ENCODE data around the gene YES1. TPM values are rescaled to one million over a fixed set of nuclear protein-coding genes. Genes with fewer than 3 reads are reported as not detected.

The YES1 gene
- total RNA-seq, 1 donor from 2014 or later: 209 TPM

DNA sequence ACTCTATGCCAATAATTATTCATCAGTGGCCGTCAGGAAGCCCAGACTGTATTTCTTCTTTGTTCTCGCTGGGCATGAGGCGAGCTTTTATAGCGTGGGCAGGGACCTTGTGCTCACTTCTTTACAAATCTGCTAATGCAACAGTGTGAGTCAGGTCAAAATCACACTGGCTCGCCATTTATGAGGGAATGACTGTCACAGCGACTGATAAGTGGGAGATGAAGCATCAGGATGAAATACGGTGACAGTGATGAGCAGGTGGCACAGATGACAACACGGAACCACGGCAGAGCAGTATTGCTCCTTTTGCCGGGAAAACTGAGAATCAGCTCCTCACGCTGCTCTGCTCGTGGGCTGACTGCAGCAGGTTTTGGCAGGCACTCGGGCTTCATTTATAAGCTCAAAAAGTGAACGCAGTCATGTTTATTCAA lies 134.1 kb downstream of the YES1 start:
- Histone ChIP-seq H3K27me3 (peaks cover 3% of the 10 kb centered on the region), H3K9me3 (ENCODE audit: low read depth) (no peaks in the 10 kb centered on the region), H3K4me1 (no peaks in the 10 kb centered on the region), H3K9ac (no peak overlapping the region), H3K36me3 (peaks cover 5% of the 10 kb centered on the region), H3F3A (ENCODE audit: low read depth) (no peaks in the 10 kb centered on the region), H3K4me3 (no peak overlapping the region), H3K79me2 (ENCODE audit: low read depth) (no peaks in the 10 kb centered on the region), H3K27ac (no peak overlapping the region), H2AFZ (replicated peaks) (no peak overlapping the region), H3K4me2 (no peak overlapping the region), H4K20me1 (ENCODE audit: low read depth) (peaks cover 27% of the 10 kb centered on the region)
- TF ChIP-seq EZH2 (IDR thresholded peaks at IDR 0.05) (no peak), EZH2phosphoT487 (IDR thresholded peaks at IDR 0.05) (no peak)
- TF ChIP-seq, protein P1, sequence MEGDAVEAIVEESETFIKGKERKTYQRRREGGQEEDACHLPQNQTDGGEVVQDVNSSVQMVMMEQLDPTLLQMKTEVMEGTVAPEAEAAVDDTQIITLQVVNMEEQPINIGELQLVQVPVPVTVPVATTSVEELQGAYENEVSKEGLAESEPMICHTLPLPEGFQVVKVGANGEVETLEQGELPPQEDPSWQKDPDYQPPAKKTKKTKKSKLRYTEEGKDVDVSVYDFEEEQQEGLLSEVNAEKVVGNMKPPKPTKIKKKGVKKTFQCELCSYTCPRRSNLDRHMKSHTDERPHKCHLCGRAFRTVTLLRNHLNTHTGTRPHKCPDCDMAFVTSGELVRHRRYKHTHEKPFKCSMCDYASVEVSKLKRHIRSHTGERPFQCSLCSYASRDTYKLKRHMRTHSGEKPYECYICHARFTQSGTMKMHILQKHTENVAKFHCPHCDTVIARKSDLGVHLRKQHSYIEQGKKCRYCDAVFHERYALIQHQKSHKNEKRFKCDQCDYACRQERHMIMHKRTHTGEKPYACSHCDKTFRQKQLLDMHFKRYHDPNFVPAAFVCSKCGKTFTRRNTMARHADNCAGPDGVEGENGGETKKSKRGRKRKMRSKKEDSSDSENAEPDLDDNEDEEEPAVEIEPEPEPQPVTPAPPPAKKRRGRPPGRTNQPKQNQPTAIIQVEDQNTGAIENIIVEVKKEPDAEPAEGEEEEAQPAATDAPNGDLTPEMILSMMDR (IDR thresholded peaks at IDR 0.05): no peak
- DNase-seq (ENCODE audit: low spot score): no peak
- no peak overlapping the region for H3K27ac Mint-ChIP-seq
- no peaks in the 10 kb centered on the region for H3K9me3 Mint-ChIP-seq
- H3K4me1 Mint-ChIP-seq: no peaks in the 10 kb centered on the region
- peaks cover 5% of the 10 kb centered on the region for H3K27me3 Mint-ChIP-seq (ENCODE audit: insufficient read depth, low read depth)
- H3K4me3 Mint-ChIP-seq: no peak overlapping the region
- peaks cover 15% of the 10 kb centered on the region for H3K36me3 Mint-ChIP-seq

GRCh38 chr18:677145-677544 lies 134.9 kb downstream of the YES1 start:
- Mint-ChIP-seq H3K36me3 (peaks cover 17% of the 10 kb centered on the region), H3K27ac (no peak overlapping the region), H3K4me1 (no peaks in the 10 kb centered on the region), H3K27me3 (ENCODE audit: insufficient read depth, low read depth) (peaks cover 5% of the 10 kb centered on the region), H3K9me3 (no peaks in the 10 kb centered on the region), H3K4me3 (no peak overlapping the region)
- H3K4me2 ChIP-seq: no peak overlapping the region
- peaks cover 24% of the 10 kb centered on the region for H4K20me1 ChIP-seq (ENCODE audit: low read depth)
- H3K27ac ChIP-seq: no peak overlapping the region
- DNase-seq (ENCODE audit: low spot score): no peak
- H3K79me2 ChIP-seq (ENCODE audit: low read depth): no peaks in the 10 kb centered on the region
- TF ChIP-seq EZH2phosphoT487 (IDR thresholded peaks at IDR 0.05) (no peak), EZH2 (IDR thresholded peaks at IDR 0.05) (no peak)
- TF ChIP-seq, protein P1 (IDR thresholded peaks at IDR 0.05): no peak
- H3K36me3 ChIP-seq: peaks cover 12% of the 10 kb centered on the region
- no peak overlapping the region for H3K9ac ChIP-seq
- H3K27me3 ChIP-seq: no peaks in the 10 kb centered on the region
- no peaks in the 10 kb centered on the region for H3K9me3 ChIP-seq (ENCODE audit: low read depth)
- H3F3A ChIP-seq (ENCODE audit: low read depth): no peaks in the 10 kb centered on the region
- H2AFZ ChIP-seq (replicated peaks): no peak overlapping the region
- H3K4me3 ChIP-seq: no peak overlapping the region
- H3K4me1 ChIP-seq: no peaks in the 10 kb centered on the region

- H3K4me3 Mint-ChIP-seq: no peak overlapping the region
- Histone ChIP-seq H3F3A (ENCODE audit: low read depth) (no peaks in the 10 kb centered on the region), H3K36me3 (peaks cover 15% of the 10 kb centered on the region), H4K20me1 (ENCODE audit: low read depth) (peaks cover 24% of the 10 kb centered on the region), H3K9me3 (ENCODE audit: low read depth) (no peaks in the 10 kb centered on the region), H3K79me2 (ENCODE audit: low read depth) (no peaks in the 10 kb centered on the region), H2AFZ (replicated peaks) (no peak overlapping the region), H3K4me2 (no peak overlapping the region), H3K27me3 (no peaks in the 10 kb centered on the region), H3K4me1 (no peaks in the 10 kb centered on the region), H3K9ac (no peak overlapping the region), H3K4me3 (no peak overlapping the region), H3K27ac (no peak overlapping the region)
- peaks cover 16% of the 10 kb centered on the region for H3K36me3 Mint-ChIP-seq
- TF ChIP-seq, protein P1 (IDR thresholded peaks at IDR 0.05): no peak
- TF ChIP-seq EZH2 (IDR thresholded peaks at IDR 0.05) (no peak), EZH2phosphoT487 (IDR thresholded peaks at IDR 0.05) (no peak)
- no peak for DNase-seq (ENCODE audit: low spot score)
- H3K27me3 Mint-ChIP-seq (ENCODE audit: insufficient read depth, low read depth): peaks cover 3% of the 10 kb centered on the region
- no peak overlapping the region for H3K27ac Mint-ChIP-seq
- no peaks in the 10 kb centered on the region for H3K9me3 Mint-ChIP-seq
- H3K4me1 Mint-ChIP-seq: no peaks in the 10 kb centered on the region
Measured at GRCh38 chr18:676736-677135, 135.3 kb downstream of the YES1 start.
